Heart right ventricle (tissue), 16 donors: ENCODE measurements around the gene POLN. TPM values are rescaled to one million over a fixed set of nuclear protein-coding genes. Genes with fewer than 3 reads are reported as not detected.

Experiments used
- ATAC-seq, 8 donors: fragments of 200-7000 bp; cut with Tn5 transposase; one replicate each; pipeline ENCODE4 v1.9.1; 2020; ENCODE audit warnings: mild to moderate bottlenecking in 8 of 8, moderate library complexity in 8 of 8, moderate number of reproducible peaks in 1 of 8
- DNase-seq, 2 donors: peaks; one replicate each; pipeline ENCODE4 v3.0.0-alpha.2; 2020
- H3K27ac ChIP-seq, 10 donors: fragments of 200-600 bp; sonication (generic) in 2 of 10; one replicate each; pipeline versions ENCODE4 v1.5.0 to v1.8.0; 2020 to 2022; ENCODE audit warnings: mild to moderate bottlenecking in 3 of 10
- H3K27me3 ChIP-seq, 7 donors: fragments of 200-600 bp; one replicate each; pipeline ENCODE4 v1.8.0; 2021 to 2022; ENCODE audit warnings: mild to moderate bottlenecking in 2 of 7
- H3K36me3 ChIP-seq, 9 donors: fragments of 200-600 bp; sonication (generic) in 1 of 9; one replicate each; pipeline versions ENCODE4 v1.5.0 to v1.8.0; 2020 to 2022; ENCODE audit warnings: mild to moderate bottlenecking in 2 of 9
- H3K4me1 ChIP-seq, 9 donors: fragments of 200-600 bp; sonication (generic) in 1 of 9; one replicate each; pipeline versions ENCODE4 v1.5.0 to v1.8.0; 2020 to 2022; ENCODE audit warnings: mild to moderate bottlenecking in 4 of 9
- H3K4me3 ChIP-seq, 10 donors: fragments of 200-600 bp; sonication (generic) in 2 of 10; one replicate each; pipeline versions ENCODE4 v1.5.0 to v1.8.0; 2020 to 2022; ENCODE audit warnings: mild to moderate bottlenecking in 7 of 10, moderate library complexity in 2 of 10
- H3K9me3 ChIP-seq, 11 donors: fragments of 200-600 bp in 10 of 11; sonication (generic) in 2 of 11; one replicate each; pipeline versions ENCODE4 v1.5.0 to v1.8.0; 2013 to 2022; ENCODE audit warnings: mild to moderate bottlenecking in 2 of 11, control low read depth in 1 of 11, moderate library complexity in 1 of 11
- WGBS, 2 donors: extraction: QIAGEN DNeasy Blood & Tissue Kit; methylation state at CpG; one replicate each; pipeline ENCODE4 v1.1.7; 2013; ENCODE audit warnings: inconsistent platforms in 1 of 2; 5-methylcytosine and 5-hydroxymethylcytosine counted together
- intact Hi-C, 10 donors: fragments of 100-400 bp; cut with DNase I; formaldehyde crosslinking; loops; one replicate each; pipeline versions ENCODE4 v1.11.1 to v1.14.2; 2022
- polyA plus RNA-seq, 2 donors: library from polyadenylated mRNA; stranded (reverse); fragments of 200-250 nt; gene quantifications; one replicate each; pipeline ENCODE4 v1.2.3, GENCODE V29; 2013
- total RNA-seq, 10 donors: library from RNA; stranded (reverse); fragmentation: NEBNext Ultra II Directional in 3 of 10; extraction: Animal tissue kit (Norgen Biotek cat#: 25700) in 3 of 10; gene quantifications; one replicate each; pipeline versions ENCODE4 v1.2.1 to v1.2.4, GENCODE V29; 2021 to 2023
- TF ChIP-seq, protein P1 (sequence below), 9 donors: fragments of 200-600 bp; sonication (generic) in 2 of 9; IDR thresholded peaks; one replicate each; pipeline versions ENCODE4 v1.5.0 to v1.8.0; 2021 to 2022; ENCODE audit warnings: antibody characterized with exemption in 9 of 9, mild to moderate bottlenecking in 5 of 9, moderate library complexity in 1 of 9
- donor health status: Arrhythmogenic right ventricular cardiomyopathy.
- donor health status: ischemic (EF 13 %, LVEDD 7.1; RV severe dilation, severe dysfunction).
- donor health status: healthy with polysubstance abuse.
- donor health status: DM: no; HTN: yes; CAD: no.
- donor health status: DM: no; HTN: no; CAD: no.
- donor health status: ischemic (EF 25% LVEDD 6.9; RV normal size, moderate dysfunction).
- donor health status: ischemic (EF 25% LVEDD 5.7; RV mildly dilated, moderate dysfunction).
- donor health status: healthy.
- donor health status: DM: yes; HTN: yes; CAD: no.
- donor health status: Ischemic cardiomyopathy.
- donor health status: ischemic (EF 35%, LVEDD 5.7; RV mildly dilated, moderate dysfunction).
- donor health status: nonischemic (EF 11% LVEDD 7.7; RV severe dilation, severe dysfunction).
- donor health status: DM: yes; HTN: yes; CAD: no.
- donor health status: PGD.
- donor health status: ischemic (EF 29% LVEDD 5.4; RV normal size, mild dysfunction).
- donor health status: nonischemic (EF 23%, LVEDD 6.1; RV moderate dilation, normal function).

Gene POLN
- total and polyA plus RNA-seq, 12 donors, result 0.97 to 3.1 (median 2.1) TPM

DNA sequence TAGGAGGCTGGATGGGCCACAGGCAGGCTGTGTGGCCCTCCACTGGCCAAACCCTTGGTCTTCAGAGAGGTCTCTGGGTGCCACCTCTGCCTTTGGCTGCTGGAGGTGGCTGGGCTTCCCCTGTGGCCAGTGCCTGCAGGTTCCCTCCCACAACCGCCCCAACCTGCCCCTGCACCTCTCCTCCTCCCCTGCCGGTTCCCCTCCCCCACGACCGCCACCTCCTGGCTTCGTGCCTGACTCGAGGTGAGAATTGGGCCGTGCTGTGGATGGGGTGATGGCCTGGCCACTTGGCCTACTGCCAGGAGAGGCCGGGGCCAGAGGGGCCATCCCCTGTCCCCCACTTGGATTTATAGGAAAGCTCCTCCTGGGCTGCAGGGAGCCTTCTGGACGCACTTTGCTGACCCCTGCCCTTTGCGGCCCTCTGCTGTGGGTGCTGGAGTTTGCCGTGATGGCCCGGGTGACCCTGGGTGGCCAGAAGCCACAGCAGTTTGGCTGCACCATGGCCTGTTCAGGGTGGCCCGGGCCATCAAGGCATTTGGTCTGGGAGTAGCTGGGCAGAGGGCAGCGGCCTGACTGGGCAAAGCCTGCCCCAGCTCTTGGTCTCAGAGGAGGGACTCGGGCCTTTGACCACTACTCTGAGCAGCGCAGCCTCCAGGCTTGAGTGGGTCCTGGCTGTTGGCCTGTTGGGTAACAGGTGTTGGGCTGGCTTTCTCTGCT, 179.0 kb downstream of the POLN start:
- H3K4me1 ChIP-seq, result peaks cover 0 to 10% (median 5%) of the 10 kb centered on the region in 9 donors
- DNase-seq (peak in 1 of 2 donors; percentile 8), ATAC-seq (no peak)
- 70 to 72% methylated on average over 16 of the region's 16 CpGs for WGBS, 2 donors
- TF ChIP-seq, protein P1, sequence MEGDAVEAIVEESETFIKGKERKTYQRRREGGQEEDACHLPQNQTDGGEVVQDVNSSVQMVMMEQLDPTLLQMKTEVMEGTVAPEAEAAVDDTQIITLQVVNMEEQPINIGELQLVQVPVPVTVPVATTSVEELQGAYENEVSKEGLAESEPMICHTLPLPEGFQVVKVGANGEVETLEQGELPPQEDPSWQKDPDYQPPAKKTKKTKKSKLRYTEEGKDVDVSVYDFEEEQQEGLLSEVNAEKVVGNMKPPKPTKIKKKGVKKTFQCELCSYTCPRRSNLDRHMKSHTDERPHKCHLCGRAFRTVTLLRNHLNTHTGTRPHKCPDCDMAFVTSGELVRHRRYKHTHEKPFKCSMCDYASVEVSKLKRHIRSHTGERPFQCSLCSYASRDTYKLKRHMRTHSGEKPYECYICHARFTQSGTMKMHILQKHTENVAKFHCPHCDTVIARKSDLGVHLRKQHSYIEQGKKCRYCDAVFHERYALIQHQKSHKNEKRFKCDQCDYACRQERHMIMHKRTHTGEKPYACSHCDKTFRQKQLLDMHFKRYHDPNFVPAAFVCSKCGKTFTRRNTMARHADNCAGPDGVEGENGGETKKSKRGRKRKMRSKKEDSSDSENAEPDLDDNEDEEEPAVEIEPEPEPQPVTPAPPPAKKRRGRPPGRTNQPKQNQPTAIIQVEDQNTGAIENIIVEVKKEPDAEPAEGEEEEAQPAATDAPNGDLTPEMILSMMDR (IDR thresholded peaks at IDR 0.05), result no peak
- H3K4me3 ChIP-seq, result no peak overlapping the region
- H3K9me3 ChIP-seq, result no peaks in the 10 kb centered on the region
- H3K36me3 ChIP-seq, result no peaks in the 10 kb centered on the region
- H3K27ac ChIP-seq, result no peak overlapping the region
- H3K27me3 ChIP-seq, result peaks cover 14 to 41% (median 40%) of the 10 kb centered on the region in 7 donors
- intact Hi-C loops, result no loop called here

DNA sequence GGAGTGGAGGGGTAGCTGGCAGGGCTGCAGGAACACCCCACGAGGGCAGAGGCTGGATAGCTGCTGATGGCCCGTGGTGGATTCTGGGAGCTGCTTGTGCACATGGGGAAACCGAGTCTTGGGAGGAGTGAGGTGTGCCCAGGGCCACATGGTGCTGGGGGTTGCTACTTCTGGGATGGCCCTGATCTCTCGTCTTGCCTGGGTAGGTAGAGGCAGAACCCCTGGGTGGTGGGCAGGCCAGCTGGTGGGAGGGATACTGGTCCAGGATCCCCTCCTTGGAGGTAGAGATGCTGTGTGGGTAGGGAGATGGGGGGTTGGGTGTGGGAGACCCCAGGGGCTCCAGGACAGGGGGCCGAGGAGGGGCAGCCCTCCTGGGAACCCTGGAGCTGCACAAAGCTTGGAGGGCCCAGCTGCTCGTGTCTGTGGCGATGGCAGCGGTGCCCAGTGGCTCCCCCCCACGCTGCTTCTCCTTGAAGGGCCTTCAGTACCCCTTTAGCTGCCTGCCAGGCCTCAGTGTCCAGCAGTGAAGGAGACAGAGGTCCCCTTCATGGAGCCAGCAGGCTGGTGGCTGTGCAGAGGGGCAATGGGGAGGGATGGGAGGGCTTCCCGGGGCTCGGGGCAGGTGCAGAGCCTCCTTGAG, 179.6 kb downstream of the POLN start:
- Histone ChIP-seq H3K27ac (no peak overlapping the region), H3K9me3 (no peaks in the 10 kb centered on the region), H3K27me3 (peaks cover 14 to 48% (median 47%) of the 10 kb centered on the region in 7 donors), H3K4me1 (peaks cover 0 to 10% (median 5%) of the 10 kb centered on the region in 9 donors), H3K36me3 (no peaks in the 10 kb centered on the region), H3K4me3 (no peak overlapping the region)
- intact Hi-C loops, result no loop called here
- ATAC-seq (no peak), DNase-seq (no peak)
- 85 to 96% methylated on average over 11 of the region's 11 CpGs for WGBS, 2 donors
- TF ChIP-seq, protein P1 (IDR thresholded peaks at IDR 0.05), result no peak

DNA sequence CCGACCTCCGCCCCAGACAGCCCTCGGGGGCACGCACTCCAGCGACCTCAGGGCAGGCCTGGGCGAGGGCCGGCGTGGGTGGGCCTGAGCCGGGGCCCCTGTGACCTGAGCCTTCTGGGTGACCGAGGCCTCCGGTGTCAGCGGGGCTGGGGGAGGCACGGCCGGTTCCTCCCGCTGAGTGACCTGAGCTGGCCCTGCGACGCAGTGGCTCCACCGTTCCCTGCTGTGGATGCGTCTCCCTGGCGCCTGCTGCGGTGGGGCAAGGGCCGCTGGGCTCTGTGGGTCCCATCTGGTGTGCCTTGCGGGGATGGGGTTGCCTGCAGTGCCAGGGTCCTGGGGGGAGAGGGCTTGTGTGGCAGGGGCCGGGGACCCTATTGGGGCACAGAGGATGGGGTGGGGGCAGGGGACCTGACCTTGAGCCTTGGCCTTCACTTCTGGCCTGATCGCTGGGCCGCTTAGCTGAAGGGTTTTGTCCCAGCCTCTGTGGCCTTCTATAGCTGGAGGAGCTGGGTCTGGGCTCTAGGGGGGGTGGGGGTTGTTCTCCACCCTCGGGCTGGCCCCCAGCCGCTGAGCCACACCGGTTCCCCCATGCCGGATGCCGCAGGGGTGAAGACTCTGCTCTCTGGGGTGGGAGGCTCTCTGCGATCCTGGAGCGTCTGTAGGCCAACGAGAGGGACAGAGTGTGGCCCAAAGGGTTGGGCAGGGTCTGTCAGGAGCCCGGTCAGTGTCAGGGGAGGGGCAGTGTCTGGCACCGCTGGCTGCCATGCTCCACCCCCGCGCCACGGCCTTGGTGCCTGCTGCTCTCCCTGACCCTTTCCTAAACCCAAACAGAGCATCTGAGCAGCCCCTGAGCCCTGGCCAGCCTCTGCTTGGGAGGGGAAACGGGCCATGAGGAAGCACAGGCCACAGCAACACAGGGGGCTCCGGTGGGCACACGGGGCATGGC, 180.5 kb downstream of the POLN start:
- no peak overlapping the region for H3K4me3 ChIP-seq
- DNase-seq (peak in 1 of 2 donors; percentile 9), ATAC-seq (peak in 1 of 8 donors; percentile 22)
- H3K27me3 ChIP-seq, result peaks cover 14 to 56% (median 53%) of the 10 kb centered on the region in 7 donors
- H3K9me3 ChIP-seq, result no peaks in the 10 kb centered on the region
- intact Hi-C loops, result no loop called here
- H3K4me1 ChIP-seq, result peaks cover 0 to 10% (median 5%) of the 10 kb centered on the region in 9 donors
- no peaks in the 10 kb centered on the region for H3K36me3 ChIP-seq
- TF ChIP-seq, protein P1 (IDR thresholded peaks at IDR 0.05), result no peak
- 72 to 73% methylated on average over 42 of the region's 42 CpGs for WGBS, 2 donors
- no peak overlapping the region for H3K27ac ChIP-seq

DNA sequence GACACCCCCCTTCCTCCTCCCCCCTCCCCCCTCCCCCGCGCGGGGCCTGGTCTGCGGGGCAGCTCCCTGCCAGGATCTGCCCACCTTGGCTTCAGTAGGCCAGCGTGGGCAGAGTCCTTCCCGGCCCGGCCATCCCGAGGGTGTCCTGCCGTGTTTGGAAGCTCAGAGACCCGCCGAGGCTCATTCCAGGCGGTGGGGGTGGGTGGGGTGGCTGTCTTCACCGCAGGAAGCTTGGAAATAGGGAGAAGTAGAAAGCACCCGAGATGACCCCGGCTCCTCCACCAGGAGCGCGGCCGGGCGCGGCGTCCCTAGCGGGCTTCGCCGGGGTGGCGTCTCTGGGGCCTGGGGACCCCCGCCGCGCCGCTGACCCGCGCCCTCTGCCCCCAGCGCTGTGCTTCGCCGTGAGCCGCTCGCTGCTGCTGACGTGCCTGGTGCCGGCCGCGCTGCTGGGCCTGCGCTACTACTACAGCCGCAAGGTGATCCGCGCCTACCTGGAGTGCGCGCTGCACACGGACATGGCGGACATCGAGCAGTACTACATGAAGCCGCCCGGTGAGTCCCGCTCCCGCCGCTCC, 181.2 kb downstream of the POLN start:
- ATAC-seq (no peak), DNase-seq (no peak)
- peaks cover 14 to 63% (median 58%) of the 10 kb centered on the region in 7 donors for H3K27me3 ChIP-seq
- no peak overlapping the region for H3K27ac ChIP-seq
- H3K9me3 ChIP-seq, result no peaks in the 10 kb centered on the region
- WGBS, 2 donors, result 19 to 29% methylated on average over 51 to 54 of the region's 54 CpGs
- peaks cover 0 to 10% (median 5%) of the 10 kb centered on the region in 9 donors for H3K4me1 ChIP-seq
- H3K4me3 ChIP-seq, result peak overlapping the region in 2 of 10 donors; percentile 13 to 24
- TF ChIP-seq, protein P1 (IDR thresholded peaks at IDR 0.05), result no peak
- no peaks in the 10 kb centered on the region for H3K36me3 ChIP-seq
- intact Hi-C loops, result no loop called here
